MCF 10A (cell line): ENCODE results near the gene CRYBG2. TPM values are rescaled to one million over a fixed set of nuclear protein-coding genes. Genes with fewer than 3 reads are reported as not detected.
"Not testable (repeated sequence)": the region's sequence is repeated elsewhere in the genome, so short reads cannot be mapped to it uniquely, and the experiment has no call there.

Experiments
- BruUV-seq: library from RNA; stranded (reverse); fragments of 400-500 nt; replicated peaks from 2 replicates; lab custom pipeline; 2021; lab: Mats Ljungman, UMichigan
- CTCF ChIA-PET: fragments of 300-600 bp; sonication (Branson Sonifier 250); formaldehyde crosslinking; extraction: SDS; loops from one replicate; lab custom pipeline; 2021; ENCODE audit warnings: antibody characterized with exemption, inconsistent platforms; lab: Yijun Ruan, JAX
- POLR2A ChIA-PET: fragments of 300-600, 350-650 bp; sonication (Branson Sonifier 250); formaldehyde crosslinking; extraction: SDS; loops from one replicate; lab custom pipeline; 2020; ENCODE audit warnings: antibody characterized with exemption, inconsistent platforms; lab: Yijun Ruan, JAX
- DNase-seq: peaks from one replicate; pipeline ENCODE4 v3.0.0-alpha.2; 2018; ENCODE audit not compliant: unreplicated experiment
- H3K27ac Mint-ChIP-seq: one replicate; pipeline ENCODE4 v1.8.0; 2022; ENCODE audit warnings: mild to moderate bottlenecking, low read depth, mixed read lengths; ENCODE audit not compliant: unreplicated experiment
- H3K27me3 Mint-ChIP-seq: one replicate; pipeline ENCODE4 v1.8.0; 2022; ENCODE audit warnings: mixed read lengths; ENCODE audit not compliant: insufficient read depth, unreplicated experiment
- H3K36me3 Mint-ChIP-seq: one replicate; pipeline ENCODE4 v1.8.0; 2022; ENCODE audit warnings: mild to moderate bottlenecking, moderate library complexity, mixed read lengths; ENCODE audit not compliant: insufficient read depth, unreplicated experiment
- H3K4me1 Mint-ChIP-seq: one replicate; pipeline ENCODE4 v1.8.0; 2022; ENCODE audit warnings: mixed read lengths; ENCODE audit not compliant: insufficient read depth, unreplicated experiment
- H3K4me3 Mint-ChIP-seq: one replicate; pipeline ENCODE4 v1.8.0; 2022; ENCODE audit warnings: mild to moderate bottlenecking, moderate library complexity, mixed read lengths; ENCODE audit not compliant: unreplicated experiment
- H3K9me3 Mint-ChIP-seq: one replicate; pipeline ENCODE4 v1.8.0; 2022; ENCODE audit warnings: mixed read lengths; ENCODE audit not compliant: unreplicated experiment
- CTCF ChIP-seq: fragments of 200-600 bp; IDR thresholded peaks from one replicate; pipeline ENCODE4 v1.8.0; 2022; ENCODE audit warnings: antibody characterized with exemption, mild to moderate bottlenecking; ENCODE audit not compliant: unreplicated experiment
- intact Hi-C: fragments of 100-400 bp; cut with micrococcal nuclease; formaldehyde crosslinking; loops from 2 replicates; pipeline ENCODE4 v1.14.1; 2022
- total RNA-seq: library from RNA; stranded (reverse); gene quantifications from 2 replicates; pipeline ENCODE4 v1.2.3, GENCODE V29; 2022

The CRYBG2 gene
- total RNA-seq, 1 experiment from 2014 or later, result 8.6 TPM

- BruUV-seq, result no TSS peak
- peaks cover 23% of the 10 kb centered on the region for H3K4me1 Mint-ChIP-seq
- ChIA-PET CTCF (interaction anchor here (1.3 to 2.5 kb wide), 2 partner anchors 9 to 43 kb away, joined by 11 to 14 read pairs; no protein-coding TSS in a partner anchor), POLR2A (interaction anchor here (0.6 to 1.1 kb wide), 4 partner anchors 22 to 952 kb away, joined by 3 to 4 read pairs (median 3); partner anchors contain the start of gene SH3BGRL3)
- no peak overlapping the region for H3K27ac Mint-ChIP-seq
- intact Hi-C loops, result no loop called here
- peaks cover 6% of the 10 kb centered on the region for H3K36me3 Mint-ChIP-seq
- H3K4me3 Mint-ChIP-seq, result no peak overlapping the region
- no peak for DNase-seq
- no peaks in the 10 kb centered on the region for H3K9me3 Mint-ChIP-seq
- TF ChIP-seq CTCF, result no peak
- H3K27me3 Mint-ChIP-seq, result no peaks in the 10 kb centered on the region
Measured at GRCh38 chr1:26373789-26374188, 19.9 kb upstream of the CRYBG2 start.

- Mint-ChIP-seq H3K27ac (no peak overlapping the region), H3K36me3 (peaks cover 6% of the 10 kb centered on the region), H3K4me1 (peaks cover 18% of the 10 kb centered on the region), H3K27me3 (no peaks in the 10 kb centered on the region), H3K4me3 (no peak overlapping the region), H3K9me3 (no peaks in the 10 kb centered on the region)
- DNase-seq, result no peak
- ChIA-PET POLR2A (interaction anchor here (0.6 to 1.1 kb wide), 5 partner anchors 21 to 953 kb away, joined by 3 to 4 read pairs (median 3); partner anchors contain the start of gene SH3BGRL3), CTCF (interaction anchor here (1.3 to 2.5 kb wide), 2 partner anchors 9 to 43 kb away, joined by 11 to 14 read pairs; no protein-coding TSS in a partner anchor)
- no peak for TF ChIP-seq CTCF
- BruUV-seq, result no TSS peak
- intact Hi-C loops, result no loop called here
Measured at GRCh38 chr1:26373281-26373680, 19.4 kb upstream of the CRYBG2 start.

GRCh38 chr1:26372611-26373010 lies 18.7 kb upstream of the CRYBG2 start, which contains the start of gene ZNF683:
ZNF683 (minus strand) TSS chr1:26372750; CDS start chr1:26368571, 4,179 bp downstream.
- H3K36me3 Mint-ChIP-seq, intact Hi-C loops, H3K9me3 Mint-ChIP-seq, H3K27me3 Mint-ChIP-seq, H3K4me3 Mint-ChIP-seq, DNase-seq, BruUV-seq, H3K27ac Mint-ChIP-seq: not testable (repeated sequence)
- H3K4me1 Mint-ChIP-seq, result peaks cover 11% of the 10 kb centered on the region
- ChIA-PET POLR2A (interaction anchor here (0.6 to 1.1 kb wide), 2 partner anchors 20 to 185 kb away, joined by 3 to 4 read pairs; no protein-coding TSS in a partner anchor), CTCF (interaction anchor here (2.5 kb wide), 1 partner anchor 8 kb away, joined by 14 read pairs; no protein-coding TSS in a partner anchor)

- no peak overlapping the region for H3K27ac Mint-ChIP-seq
- no peaks in the 10 kb centered on the region for H3K9me3 Mint-ChIP-seq
- no peak for TF ChIP-seq CTCF
- no peaks in the 10 kb centered on the region for H3K27me3 Mint-ChIP-seq
- peaks cover 3% of the 10 kb centered on the region for H3K36me3 Mint-ChIP-seq
- H3K4me3 Mint-ChIP-seq, result no peak overlapping the region
- no TSS peak for BruUV-seq
- intact Hi-C loops, result no loop called here
- H3K4me1 Mint-ChIP-seq, result peaks cover 10% of the 10 kb centered on the region
- ChIA-PET POLR2A (no interaction called here), CTCF (interaction anchor here (0.5 to 0.7 kb wide), 2 partner anchors 47 to 61 kb away, joined by 3 to 5 read pairs; no protein-coding TSS in a partner anchor)
- DNase-seq, result peak; percentile 72
Measured at GRCh38 chr1:26372039-26372438, 18.1 kb upstream of the CRYBG2 start.
